ENCODE data around the gene STAT2. TPM values are rescaled to one million over a fixed set of nuclear protein-coding genes. Genes with fewer than 3 reads are reported as not detected.

The STAT2 gene
- total and polyA plus RNA-seq, 3 experiments from 2014 or later = 61.6 to 65.0 (median 63.5) TPM

DNA sequence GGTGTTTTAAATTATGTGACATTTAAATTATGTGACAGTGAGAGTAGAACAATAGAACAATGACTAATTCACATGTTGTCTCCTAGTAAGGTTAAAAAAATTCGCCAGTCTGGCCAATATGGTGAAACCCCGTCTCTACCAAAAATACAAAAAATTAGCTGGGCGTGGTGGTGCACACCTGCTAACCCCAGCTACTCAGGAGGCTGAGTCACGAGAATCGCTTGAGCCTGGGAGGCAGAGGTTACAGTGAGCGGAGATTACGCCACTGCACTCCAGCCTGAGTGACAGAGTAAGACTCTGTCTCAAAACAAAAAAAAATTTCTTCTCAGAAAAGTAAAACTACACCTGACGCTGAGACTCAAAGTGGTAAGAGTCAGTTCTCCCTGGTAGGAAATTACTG is 62.5 kb downstream of the STAT2 start:
- H3K4me1 ChIP-seq (ENCODE audit: insufficient read depth, low read length) = peaks cover 40% of the 10 kb centered on the region
- H3K36me3 Mint-ChIP-seq = peaks cover 0 to 34% (median 4%) of the 10 kb centered on the region in 3 donors
- POLR2A ChIA-PET = interaction anchor here (0.6 to 1.1 kb wide), 2 partner anchors 11 to 52 kb away, joined by 3 to 6 read pairs; no protein-coding TSS in a partner anchor

DNA sequence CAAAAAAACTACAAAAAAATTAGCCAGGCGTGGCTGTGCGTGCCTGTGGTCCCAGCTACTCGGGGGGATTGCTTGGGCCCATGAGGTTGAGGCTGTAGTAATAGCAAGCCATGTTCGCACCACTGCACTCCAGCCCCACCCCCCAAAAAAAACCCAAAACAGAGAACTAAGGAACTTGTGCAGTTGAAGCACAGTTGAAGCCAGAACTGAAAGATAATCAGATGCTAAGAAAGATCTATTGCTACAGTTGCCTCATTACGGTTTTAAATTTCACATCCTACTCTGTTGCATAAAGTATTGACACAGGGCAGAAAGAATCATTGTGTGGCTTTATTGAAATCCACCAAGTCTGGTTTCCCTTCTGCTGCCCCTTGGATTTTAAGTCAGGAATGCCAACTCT is 63.6 kb downstream of the STAT2 start:
- peaks cover 0 to 40% (median 4%) of the 10 kb centered on the region in 3 donors for H3K36me3 Mint-ChIP-seq
- no peak overlapping the region for H3K4me3 Mint-ChIP-seq
- peak overlapping the region; percentile 48 to 93 (median 68) for H3K27ac Mint-ChIP-seq
- H3K4me1 Mint-ChIP-seq = peaks cover 51 to 75% (median 65%) of the 10 kb centered on the region in 3 donors
- Histone ChIP-seq H3K36me3 (ENCODE audit: insufficient read depth, low read length) (peaks cover 11% of the 10 kb centered on the region), H3K4me1 (ENCODE audit: insufficient read depth, low read length) (peaks cover 43% of the 10 kb centered on the region), H3K9me3 (ENCODE audit: low read length) (no peaks in the 10 kb centered on the region), H3K27ac (ENCODE audit: low read depth, low read length) (no peak overlapping the region), H3K27me3 (ENCODE audit: insufficient read depth, low read length, poor library complexity, severe bottlenecking) (no peaks in the 10 kb centered on the region), H3K4me3 (ENCODE audit: low read length) (no peak overlapping the region)
- no peak for DNase-seq
- ChIA-PET CTCF (interaction anchor here (1.0 kb wide), 1 partner anchor 168 kb away, joined by 3 read pairs; no protein-coding TSS in a partner anchor), POLR2A (no interaction called here)
- no peaks in the 10 kb centered on the region for H3K9me3 Mint-ChIP-seq
- no peaks in the 10 kb centered on the region for H3K27me3 Mint-ChIP-seq

More for the DNA sequence above, 62.5 kb downstream of the STAT2 start:
- no peaks in the 10 kb centered on the region for H3K9me3 ChIP-seq (ENCODE audit: low read length)
- peaks cover 53 to 77% (median 71%) of the 10 kb centered on the region in 3 donors for H3K4me1 Mint-ChIP-seq
- no peak for DNase-seq
- H3K27me3 ChIP-seq (ENCODE audit: insufficient read depth, low read length, poor library complexity, severe bottlenecking) = no peaks in the 10 kb centered on the region
- no peaks in the 10 kb centered on the region for H3K9me3 Mint-ChIP-seq
- peaks cover 7% of the 10 kb centered on the region for H3K36me3 ChIP-seq (ENCODE audit: insufficient read depth, low read length)
- H3K27ac ChIP-seq (ENCODE audit: low read depth, low read length) = no peak overlapping the region
- no peak overlapping the region for H3K4me3 ChIP-seq (ENCODE audit: low read length)
- no peaks in the 10 kb centered on the region for H3K27me3 Mint-ChIP-seq
- CTCF ChIA-PET = interaction anchor here (0.6 to 2.1 kb wide), 5 partner anchors 12 to 167 kb away, joined by 3 to 6 read pairs (median 3); partner anchors contain the start of genes COQ10A and STAT2
- H3K27ac Mint-ChIP-seq = peak overlapping the region; percentile 17 to 93 (median 64)
- H3K4me3 Mint-ChIP-seq = peak overlapping the region in 3 of 7 donors; percentile 35 to 77 (median 51)

- H3K27me3 Mint-ChIP-seq = no peaks in the 10 kb centered on the region
- H3K36me3 Mint-ChIP-seq = peaks cover 0 to 48% (median 6%) of the 10 kb centered on the region in 3 donors
- ChIA-PET CTCF (no interaction called here), POLR2A (no interaction called here)
- H3K27ac Mint-ChIP-seq = peak overlapping the region in 1 of 8 donors; percentile 24
- H3K4me3 ChIP-seq (ENCODE audit: low read length) = no peak overlapping the region
- H3K4me1 Mint-ChIP-seq = peaks cover 40 to 68% (median 50%) of the 10 kb centered on the region in 3 donors
- no peaks in the 10 kb centered on the region for H3K9me3 Mint-ChIP-seq
- H3K4me3 Mint-ChIP-seq = no peak overlapping the region
- H3K27me3 ChIP-seq (ENCODE audit: insufficient read depth, low read length, poor library complexity, severe bottlenecking) = no peaks in the 10 kb centered on the region
- H3K4me1 ChIP-seq (ENCODE audit: insufficient read depth, low read length) = peaks cover 35% of the 10 kb centered on the region
- DNase-seq = no peak
- no peak overlapping the region for H3K27ac ChIP-seq (ENCODE audit: low read depth, low read length)
- H3K9me3 ChIP-seq (ENCODE audit: low read length) = no peaks in the 10 kb centered on the region
- peaks cover 13% of the 10 kb centered on the region for H3K36me3 ChIP-seq (ENCODE audit: insufficient read depth, low read length)
Observed at GRCh38 chr12:56293795-56294194, 66.1 kb downstream of the STAT2 start.

Other genes with a start within 250 kb of the STAT2 start
- gene RPL41, start 243.5 kb downstream of the STAT2 start, total RNA-seq = 1,000 to 10,000 TPM; 5,711 to 5,990 TPM
- gene RPL41, start 243.5 kb downstream of the STAT2 start, polyA plus RNA-seq = 7,268 TPM
- 1 to 10 TPM; 8.1 to 9.0 TPM for gene ZC3H10, start 241.8 kb downstream of the STAT2 start, total RNA-seq
- 3.2 TPM for gene ZC3H10, start 241.8 kb downstream of the STAT2 start, polyA plus RNA-seq
- 100 to 1,000 TPM; 185 to 191 TPM for gene ESYT1, start 231.8 kb downstream of the STAT2 start, total RNA-seq
- gene ESYT1, start 231.8 kb downstream of the STAT2 start, polyA plus RNA-seq = 374 TPM
- 10 to 100 TPM; 68.6 to 70.0 TPM for gene MYL6B, start 207.5 kb downstream of the STAT2 start, total RNA-seq
- 6.2 TPM for gene MYL6B, start 207.5 kb downstream of the STAT2 start, polyA plus RNA-seq
- gene MYL6, start 201.7 kb downstream of the STAT2 start, total RNA-seq = 1,000 to 10,000 TPM; 1,010 to 1,017 TPM
- 2,423 TPM for gene MYL6, start 201.7 kb downstream of the STAT2 start, polyA plus RNA-seq
- gene SMARCC2, start 170.6 kb downstream of the STAT2 start, total RNA-seq = 100 to 1,000 TPM; 107 to 118 TPM
- 92.4 TPM for gene SMARCC2, start 170.6 kb downstream of the STAT2 start, polyA plus RNA-seq
- gene RNF41, start 138.2 kb downstream of the STAT2 start, total RNA-seq = 10 to 100 TPM; 41.2 to 42.3 TPM
- gene RNF41, start 138.2 kb downstream of the STAT2 start, polyA plus RNA-seq = 47.4 TPM
- gene NABP2, start 135.8 kb downstream of the STAT2 start, total RNA-seq = 100 to 1,000 TPM; 102 to 104 TPM
- 4.6 TPM for gene NABP2, start 135.8 kb downstream of the STAT2 start, polyA plus RNA-seq
- under 1 TPM; 0.35 to 0.62 TPM for gene SLC39A5, start 130.1 kb downstream of the STAT2 start, total RNA-seq
- not detected for gene SLC39A5, start 130.1 kb downstream of the STAT2 start, polyA plus RNA-seq
- gene ANKRD52, start 101.7 kb downstream of the STAT2 start, total RNA-seq = 10 to 100 TPM; 67.0 to 69.9 TPM
- gene ANKRD52, start 101.7 kb downstream of the STAT2 start, polyA plus RNA-seq = 16.1 TPM
- 10 to 100 TPM; 14.3 to 14.4 TPM for gene COQ10A, start 93.2 kb downstream of the STAT2 start, total RNA-seq
- gene COQ10A, start 93.2 kb downstream of the STAT2 start, polyA plus RNA-seq = 14.2 TPM
- gene CS, start 59.8 kb downstream of the STAT2 start, total RNA-seq = 100 to 1,000 TPM; 279 to 286 TPM
- 78.8 TPM for gene CS, start 59.8 kb downstream of the STAT2 start, polyA plus RNA-seq
- gene CNPY2, start 44.1 kb downstream of the STAT2 start, total RNA-seq = 100 to 1,000 TPM; 165 to 167 TPM
- gene CNPY2, start 44.1 kb downstream of the STAT2 start, polyA plus RNA-seq = 188 TPM
- gene PAN2, start 26.1 kb downstream of the STAT2 start, total RNA-seq = 10 to 100 TPM; 36.6 to 40.4 TPM
- gene PAN2, start 26.1 kb downstream of the STAT2 start, polyA plus RNA-seq = 5.4 TPM
- 10 to 100 TPM; 26.9 to 29.6 TPM for gene IL23A, start 21.2 kb downstream of the STAT2 start, total RNA-seq
- 26.4 TPM for gene IL23A, start 21.2 kb downstream of the STAT2 start, polyA plus RNA-seq
- gene APOF, start 2.8 kb upstream of the STAT2 start, total RNA-seq = not detected
- not detected for gene APOF, start 2.8 kb upstream of the STAT2 start, polyA plus RNA-seq
- gene TIMELESS, start 89.3 kb upstream of the STAT2 start, total RNA-seq = 10 to 100 TPM; 61.9 to 64.1 TPM
- 3.9 TPM for gene TIMELESS, start 89.3 kb upstream of the STAT2 start, polyA plus RNA-seq
- gene MIP, start 94.5 kb upstream of the STAT2 start, total RNA-seq = not detected
- 0.07 TPM for gene MIP, start 94.5 kb upstream of the STAT2 start, polyA plus RNA-seq
- gene SPRYD4, start 108.5 kb upstream of the STAT2 start, total RNA-seq = 1 to 10 TPM; 3.7 to 3.9 TPM
- gene SPRYD4, start 108.5 kb upstream of the STAT2 start, polyA plus RNA-seq = 1.1 TPM
- 1 to 10 TPM; 2.3 to 2.5 TPM for gene GLS2, start 128.1 kb upstream of the STAT2 start, total RNA-seq
- gene GLS2, start 128.1 kb upstream of the STAT2 start, polyA plus RNA-seq = 3.2 TPM
- 1 to 10 TPM; 3.5 to 4.7 TPM for gene RBMS2, start 161.7 kb upstream of the STAT2 start, total RNA-seq
- gene RBMS2, start 161.7 kb upstream of the STAT2 start, polyA plus RNA-seq = 1.4 TPM

Measured in CD8-positive, alpha-beta memory T cell (primary cell).